AG04450 (cell line): ENCODE measurements around the gene APCDD1L. TPM values are rescaled to one million over a fixed set of nuclear protein-coding genes. Genes with fewer than 3 reads are reported as not detected.
A peak's percentile ranks its signal among the peaks of the same experiment; 100 is the strongest.
"Not testable (repeated sequence)": the region's sequence is repeated elsewhere in the genome, so short reads cannot be mapped to it uniquely, and the experiment has no call there.

Experiments
- CTCF ChIA-PET: fragments of 300-600, 350-600 bp; formaldehyde crosslinking; extraction: SDS; loops from one replicate; lab custom pipeline; 2022; ENCODE audit warnings: antibody characterized with exemption, inconsistent platforms; lab: Charles Lee
- POLR2A ChIA-PET: fragments of 350-600 bp; formaldehyde crosslinking; extraction: SDS; loops from one replicate; lab custom pipeline; 2021; ENCODE audit warnings: antibody characterized with exemption, inconsistent platforms; lab: Yijun Ruan, JAX
- DNase-seq: peaks from one replicate; pipeline ENCODE4 v3.0.0-alpha.2; 2011; ENCODE audit warnings: low read depth, low spot score
- H3K27ac ChIP-seq: one replicate; pipeline ENCODE4 v1.5.1; 2012; ENCODE audit warnings: low read depth, low read length, control low read depth
- H3K27me3 ChIP-seq: one replicate; pipeline ENCODE4 v1.6.0; 2012; ENCODE audit warnings: low read length; ENCODE audit not compliant: control insufficient read depth, insufficient read depth
- H3K4me3 ChIP-seq: 2 replicates; pipeline ENCODE4 v1.5.1; 2011; ENCODE audit warnings: mild to moderate bottlenecking, low read depth, low read length, control low read depth
- H3K9me3 ChIP-seq: 2 replicates; pipeline ENCODE4 v1.5.1; 2012; ENCODE audit warnings: low read length; ENCODE audit not compliant: control insufficient read depth, insufficient read depth
- polyA plus RNA-seq: library from polyadenylated mRNA; depleted of rRNA; stranded (reverse); fragments of >200 nt; gene quantifications from 2 replicates; pipeline ENCODE4 v1.2.3, GENCODE V29; 2011
- TF ChIP-seq, protein P1 (sequence below): IDR thresholded peaks from 2 replicates; pipeline ENCODE4 v1.5.1; 2011; ENCODE audit warnings: low read depth, low read length, control low read depth, inconsistent platforms

Gene APCDD1L
- polyA plus RNA-seq, 1 experiment: 8.6 TPM

DNA sequence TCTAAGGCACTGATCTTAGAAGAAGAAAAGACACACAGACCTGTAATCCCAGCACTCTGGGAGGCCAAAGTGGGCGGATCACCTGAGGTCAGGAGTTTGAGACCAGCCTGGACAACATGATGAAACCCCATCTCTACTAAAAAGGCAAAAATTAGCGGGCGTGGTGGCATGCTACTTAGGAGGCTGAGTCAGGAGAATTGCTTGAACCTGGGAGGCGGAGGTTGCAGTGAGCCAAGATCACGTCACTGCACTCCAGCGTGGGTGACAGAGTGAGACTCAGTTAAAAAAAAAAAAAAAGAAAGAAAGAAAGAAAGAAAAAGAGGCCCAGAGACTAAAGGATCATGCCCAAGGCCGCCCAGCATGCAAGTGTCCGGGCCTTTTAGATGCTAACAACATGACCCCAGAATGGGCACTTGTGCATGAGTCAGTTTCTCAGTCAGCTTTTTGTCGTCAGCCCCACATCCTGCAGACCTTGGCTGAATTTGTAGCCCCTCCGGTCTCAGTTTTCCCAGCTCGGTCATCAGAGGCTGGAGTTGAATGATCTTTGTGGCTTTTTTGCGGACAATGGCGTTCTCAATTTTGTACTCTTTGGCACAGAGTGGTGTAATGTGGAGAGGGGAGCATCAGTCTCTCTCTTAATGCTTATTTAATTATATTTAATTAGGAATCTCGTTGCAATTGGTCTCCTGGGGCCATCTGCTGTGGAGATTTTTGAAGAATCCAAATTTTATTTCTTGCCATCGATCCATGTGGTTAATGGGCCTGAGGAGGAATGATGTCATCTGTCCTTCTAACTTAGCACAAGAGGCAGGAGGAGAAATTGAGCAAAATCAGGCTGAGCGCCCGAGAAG, 30.6 kb upstream of the APCDD1L start:
- Histone ChIP-seq H3K4me3 (no peak overlapping the region), H3K9me3 (peaks cover 7% of the 10 kb centered on the region; the same call in 1 of the 2 replicates), H3K27me3 (no peaks in the 10 kb centered on the region), H3K27ac (no peak overlapping the region)
- no peak for DNase-seq
- TF ChIP-seq, protein P1, sequence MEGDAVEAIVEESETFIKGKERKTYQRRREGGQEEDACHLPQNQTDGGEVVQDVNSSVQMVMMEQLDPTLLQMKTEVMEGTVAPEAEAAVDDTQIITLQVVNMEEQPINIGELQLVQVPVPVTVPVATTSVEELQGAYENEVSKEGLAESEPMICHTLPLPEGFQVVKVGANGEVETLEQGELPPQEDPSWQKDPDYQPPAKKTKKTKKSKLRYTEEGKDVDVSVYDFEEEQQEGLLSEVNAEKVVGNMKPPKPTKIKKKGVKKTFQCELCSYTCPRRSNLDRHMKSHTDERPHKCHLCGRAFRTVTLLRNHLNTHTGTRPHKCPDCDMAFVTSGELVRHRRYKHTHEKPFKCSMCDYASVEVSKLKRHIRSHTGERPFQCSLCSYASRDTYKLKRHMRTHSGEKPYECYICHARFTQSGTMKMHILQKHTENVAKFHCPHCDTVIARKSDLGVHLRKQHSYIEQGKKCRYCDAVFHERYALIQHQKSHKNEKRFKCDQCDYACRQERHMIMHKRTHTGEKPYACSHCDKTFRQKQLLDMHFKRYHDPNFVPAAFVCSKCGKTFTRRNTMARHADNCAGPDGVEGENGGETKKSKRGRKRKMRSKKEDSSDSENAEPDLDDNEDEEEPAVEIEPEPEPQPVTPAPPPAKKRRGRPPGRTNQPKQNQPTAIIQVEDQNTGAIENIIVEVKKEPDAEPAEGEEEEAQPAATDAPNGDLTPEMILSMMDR: no peak
- ChIA-PET CTCF (no interaction called here), POLR2A (no interaction called here)

DNA sequence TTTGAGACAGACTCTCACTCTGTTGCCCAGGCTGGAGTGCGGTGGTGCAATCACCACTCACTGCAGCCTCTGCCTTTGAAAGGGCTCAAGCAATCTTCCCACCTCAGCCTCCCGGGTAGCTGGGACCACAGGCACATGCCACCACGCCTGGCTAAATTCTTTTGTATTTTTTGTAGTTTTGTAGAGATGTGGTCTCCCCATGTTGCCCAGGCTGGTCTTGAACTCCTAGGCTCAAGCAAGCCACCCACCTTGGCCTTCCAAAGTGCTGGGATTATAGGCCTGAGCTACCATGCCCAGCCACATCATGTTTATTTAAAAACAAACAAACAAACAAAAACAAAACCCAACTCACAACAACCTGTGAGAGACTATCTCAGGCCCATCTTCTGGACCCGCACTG, 29.7 kb upstream of the APCDD1L start:
- CTCF ChIA-PET: no interaction called here
- Histone ChIP-seq H3K9me3 (peaks cover 7% of the 10 kb centered on the region; the same call in 1 of the 2 replicates), H3K4me3 (no peak overlapping the region), H3K27me3 (no peaks in the 10 kb centered on the region), H3K27ac (no peak overlapping the region)
- POLR2A ChIA-PET: no interaction called here
- TF ChIP-seq, protein P1: no peak
- no peak for DNase-seq

DNA sequence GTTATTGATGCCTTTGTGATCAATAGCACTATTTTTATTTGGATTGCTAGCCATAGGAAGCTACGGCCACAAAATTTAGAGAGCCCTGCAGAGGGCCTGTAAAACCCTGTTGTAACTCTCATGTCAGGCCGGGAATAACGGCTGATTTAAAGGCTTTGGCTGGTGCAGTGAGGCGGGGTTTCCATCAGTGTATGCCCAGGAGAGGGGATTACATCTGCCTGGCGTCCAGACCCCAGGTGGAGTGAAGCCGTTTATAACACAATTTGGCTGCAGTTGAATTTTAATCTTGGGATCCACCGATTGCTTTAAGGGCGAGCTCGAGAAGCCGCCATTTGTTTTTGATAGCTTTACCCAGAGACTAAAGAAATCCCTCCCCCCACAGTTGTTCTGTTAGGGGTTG, 29.1 kb upstream of the APCDD1L start:
- ChIA-PET POLR2A (no interaction called here), CTCF (no interaction called here)
- Histone ChIP-seq H3K9me3 (peaks cover 7% of the 10 kb centered on the region; the same call in 1 of the 2 replicates), H3K27ac (no peak overlapping the region), H3K4me3 (no peak overlapping the region), H3K27me3 (no peaks in the 10 kb centered on the region)
- DNase-seq: no peak
- TF ChIP-seq, protein P1: no peak

DNA sequence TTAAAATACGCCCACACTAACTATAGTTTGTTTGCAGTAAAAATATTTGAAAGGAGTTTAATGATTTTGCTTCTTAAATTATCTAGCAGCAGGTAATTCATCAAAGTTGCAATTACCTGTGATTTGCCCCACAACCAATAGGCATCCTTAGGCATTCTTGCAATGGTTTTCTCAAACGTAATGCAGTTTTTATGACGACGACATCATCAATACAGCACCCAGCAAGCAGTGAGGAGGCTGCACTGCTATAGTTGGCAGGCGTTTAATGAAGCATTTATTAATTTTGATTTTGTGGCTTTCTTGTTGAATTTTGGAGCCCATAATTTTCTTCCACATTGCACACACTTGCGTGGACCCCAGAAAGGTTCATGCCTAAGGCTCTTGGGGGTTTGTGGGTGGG, 28.1 kb upstream of the APCDD1L start:
- H3K27ac ChIP-seq: no peak overlapping the region
- H3K9me3 ChIP-seq: peaks cover 8% of the 10 kb centered on the region
- H3K4me3 ChIP-seq: no peak overlapping the region
- POLR2A ChIA-PET: no interaction called here
- H3K27me3 ChIP-seq: no peaks in the 10 kb centered on the region
- CTCF ChIA-PET: no interaction called here
- TF ChIP-seq, protein P1: no peak
- DNase-seq: no peak

DNA sequence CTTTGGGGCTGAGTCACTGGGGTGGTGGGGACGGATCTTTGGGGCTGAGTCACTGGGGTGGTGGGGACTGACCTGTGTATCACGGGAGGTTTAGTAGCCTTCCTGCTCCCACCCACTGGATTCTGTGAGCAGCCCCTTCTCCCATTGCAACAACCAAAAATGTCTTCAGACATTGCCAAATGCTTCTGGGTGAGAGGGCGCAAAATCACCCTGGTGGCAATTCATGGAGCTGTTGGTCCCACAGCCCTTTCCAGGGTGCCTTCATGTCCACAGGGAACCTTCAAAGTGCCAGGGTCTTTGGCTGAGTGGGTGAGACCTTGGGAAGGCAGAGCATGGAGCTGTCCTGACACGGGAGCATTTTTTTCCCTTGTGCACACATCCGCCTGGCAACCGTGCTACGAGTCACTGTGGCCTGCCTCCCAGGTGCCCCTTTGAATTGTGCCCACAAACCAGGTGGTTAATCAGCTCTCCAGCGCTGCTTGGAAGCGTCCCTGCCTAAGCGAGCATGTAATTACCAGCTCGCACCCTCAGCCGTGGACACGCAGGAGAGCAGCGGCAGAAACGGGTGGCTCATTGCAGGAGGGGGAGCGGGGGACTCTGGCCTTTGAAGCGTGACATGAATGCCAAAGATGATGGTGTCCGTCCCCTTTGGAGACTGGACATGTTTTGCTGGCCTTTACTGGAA, 27.4 kb upstream of the APCDD1L start:
- CTCF ChIA-PET: interaction anchor here (0.5 kb wide), 1 partner anchor 25 kb away, joined by 3 read pairs; no protein-coding TSS in a partner anchor
- peak overlapping the region; percentile 47 for H3K27ac ChIP-seq
- no peaks in the 10 kb centered on the region for H3K27me3 ChIP-seq
- POLR2A ChIA-PET: no interaction called here
- peaks cover 12% of the 10 kb centered on the region for H3K9me3 ChIP-seq
- H3K4me3 ChIP-seq: no peak overlapping the region
- TF ChIP-seq, protein P1: no peak
- DNase-seq: no peak

DNA sequence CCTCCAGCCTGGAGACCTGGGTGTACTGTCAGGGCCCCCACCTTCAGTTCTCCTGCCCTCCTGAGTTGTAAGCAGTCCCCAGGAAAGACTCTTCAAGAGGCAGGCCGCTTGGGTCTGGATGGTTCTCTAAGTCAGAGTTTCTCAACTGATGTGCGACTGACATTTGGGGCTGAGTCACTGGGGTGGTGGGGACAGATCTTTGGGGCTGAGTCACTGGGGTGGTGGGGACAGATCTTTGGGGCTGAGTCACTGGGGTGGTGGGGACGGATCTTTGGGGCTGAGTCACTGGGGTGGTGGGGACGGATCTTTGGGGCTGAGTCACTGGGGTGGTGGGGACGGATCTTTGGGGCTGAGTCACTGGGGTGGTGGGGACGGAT, 26.8 kb upstream of the APCDD1L start:
- CTCF ChIA-PET: interaction anchor here (0.5 kb wide), 1 partner anchor 25 kb away, joined by 3 read pairs; no protein-coding TSS in a partner anchor
- H3K27me3 ChIP-seq, DNase-seq, POLR2A ChIA-PET, H3K4me3 ChIP-seq: not testable (repeated sequence)
- peak overlapping the region; percentile 33 for H3K27ac ChIP-seq
- H3K9me3 ChIP-seq: peaks cover 12% of the 10 kb centered on the region
